H9 (cell line): Measurements from ENCODE around the gene DNAJC30. TPM values are rescaled to one million over a fixed set of nuclear protein-coding genes. Genes with fewer than 3 reads are reported as not detected.

Experiments
- DNase-seq: peaks from one replicate; pipeline ENCODE4 v3.0.0-alpha.2; 2017
- H2AFZ ChIP-seq: one replicate; pipeline ENCODE4 v1.6.1; 2013; ENCODE audit warnings: mild to moderate bottlenecking, low read length, control low read depth, moderate library complexity
- H2AK5ac ChIP-seq: 2 replicates; pipeline ENCODE4 v1.6.1; 2013; ENCODE audit warnings: low read length, control low read depth, mixed read lengths; ENCODE audit not compliant: insufficient read length
- H2BK120ac ChIP-seq: one replicate; pipeline ENCODE4 v1.6.1; 2013; ENCODE audit warnings: low read depth, mild to moderate bottlenecking, low read length, control low read depth, inconsistent platforms; ENCODE audit not compliant: poor library complexity, severe bottlenecking
- H2BK12ac ChIP-seq: 2 replicates; pipeline ENCODE4 v1.6.1; 2013; ENCODE audit warnings: low read length, control low read depth, mixed read lengths, low read depth; ENCODE audit not compliant: insufficient read length
- H2BK15ac ChIP-seq: 2 replicates; pipeline ENCODE4 v1.6.1; 2013; ENCODE audit warnings: low read depth, low read length, control low read depth
- H2BK20ac ChIP-seq: one replicate; pipeline ENCODE4 v1.6.1; 2013; ENCODE audit warnings: low read depth, mild to moderate bottlenecking, low read length, control low read depth, inconsistent platforms; ENCODE audit not compliant: poor library complexity, severe bottlenecking
- H2BK5ac ChIP-seq: 2 replicates; pipeline ENCODE4 v1.6.1; 2013; ENCODE audit warnings: low read length, control low read depth, mixed read lengths; ENCODE audit not compliant: insufficient read length
- H3K14ac ChIP-seq: 2 replicates; pipeline ENCODE4 v1.6.1; 2013; ENCODE audit warnings: low read length, control low read depth; ENCODE audit not compliant: insufficient read depth
- H3K18ac ChIP-seq: 2 replicates; pipeline ENCODE4 v1.6.1; 2013; ENCODE audit warnings: low read depth, mild to moderate bottlenecking, mixed read lengths, low read length, control low read depth; ENCODE audit not compliant: insufficient read length
- H3K23ac ChIP-seq: 2 replicates; pipeline ENCODE4 v1.6.1; 2013; ENCODE audit warnings: low read length, control low read depth, mixed read lengths, low read depth; ENCODE audit not compliant: insufficient read length
- H3K23me2 ChIP-seq: 2 replicates; pipeline ENCODE4 v1.6.1; 2013; ENCODE audit warnings: low read depth, mild to moderate bottlenecking, mixed read lengths, low read length, control low read depth; ENCODE audit not compliant: insufficient read length, poor library complexity, severe bottlenecking
- H3K27ac ChIP-seq: 2 replicates; pipeline ENCODE4 v1.5.1; 2013; ENCODE audit warnings: low read length, control low read depth, mixed read lengths, low read depth; ENCODE audit not compliant: insufficient read length
- H3K27me3 ChIP-seq: 2 replicates; pipeline ENCODE4 v1.6.1; 2013; ENCODE audit warnings: low read length, control low read depth, inconsistent platforms; ENCODE audit not compliant: insufficient read depth
- H3K4ac ChIP-seq: 2 replicates; pipeline ENCODE4 v1.6.1; 2013; ENCODE audit warnings: low read depth, mild to moderate bottlenecking, control low read depth, inconsistent platforms, low read length, moderate library complexity
- H3K4me1 ChIP-seq: 2 replicates; pipeline ENCODE4 v1.6.1; 2013; ENCODE audit warnings: low read length, control low read depth, inconsistent platforms; ENCODE audit not compliant: insufficient read depth
- H3K4me2 ChIP-seq: 2 replicates; pipeline ENCODE4 v1.6.1; 2013; ENCODE audit warnings: low read length, control low read depth, mixed read lengths; ENCODE audit not compliant: insufficient read length, insufficient read depth
- H3K56ac ChIP-seq: 2 replicates; pipeline ENCODE4 v1.6.1; 2013; ENCODE audit warnings: low read depth, mild to moderate bottlenecking, mixed read lengths, low read length, control low read depth; ENCODE audit not compliant: insufficient read length
- H3K79me1 ChIP-seq: 2 replicates; pipeline ENCODE4 v1.6.1; 2013; ENCODE audit warnings: low read depth, mild to moderate bottlenecking, moderate library complexity, low read length, control low read depth, inconsistent platforms; ENCODE audit not compliant: insufficient read depth, poor library complexity, severe bottlenecking
- H3K79me2 ChIP-seq: 2 replicates; pipeline ENCODE4 v1.6.1; 2013; ENCODE audit warnings: low read length, control low read depth, inconsistent platforms; ENCODE audit not compliant: insufficient read depth
- H3K9ac ChIP-seq: 2 replicates; pipeline ENCODE4 v1.6.1; 2013; ENCODE audit warnings: low read length, control low read depth, mixed read lengths; ENCODE audit not compliant: insufficient read length; ENCODE audit errors: extremely low read depth
- H3K9me3 ChIP-seq: one replicate; pipeline ENCODE4 v1.6.1; 2013; ENCODE audit warnings: low read depth, low read length, inconsistent platforms; ENCODE audit not compliant: control insufficient read depth
- H3T11ph ChIP-seq: one replicate; pipeline ENCODE4 v1.6.1; 2013; ENCODE audit warnings: mild to moderate bottlenecking, low read length, control low read depth, inconsistent platforms
- H4K20me1 ChIP-seq: one replicate; pipeline ENCODE4 v1.6.1; 2013; ENCODE audit not compliant: control insufficient read depth, insufficient read length, insufficient read depth
- H4K5ac ChIP-seq: 2 replicates; pipeline ENCODE4 v1.6.1; 2013; ENCODE audit warnings: low read depth, mild to moderate bottlenecking, mixed read lengths, low read length, control low read depth; ENCODE audit not compliant: insufficient read length
- H4K8ac ChIP-seq: replicated peaks from 2 replicates; pipeline ENCODE4 v1.6.1; 2013; ENCODE audit warnings: low read length, control low read depth, mixed read lengths, low read depth; ENCODE audit not compliant: insufficient read length
- H4K91ac ChIP-seq: 2 replicates; pipeline ENCODE4 v1.6.1; 2013; ENCODE audit warnings: low read depth, mild to moderate bottlenecking, moderate library complexity, mixed read lengths, low read length, control low read depth; ENCODE audit not compliant: insufficient read length
- H3K27ac Mint-ChIP-seq, 3 experiments: 2 replicates in 2 of 3; 3 replicates in 1 of 3; pipeline ENCODE4 v1.8.0; 2020 to 2021; ENCODE audit warnings: mixed read lengths in 3 of 3, mild to moderate bottlenecking in 1 of 3, moderate library complexity in 1 of 3
- H3K27me3 Mint-ChIP-seq: 2 replicates; pipeline ENCODE4 v1.8.0; 2021; ENCODE audit warnings: low read depth, mild to moderate bottlenecking, moderate library complexity, mixed read lengths
- H3K36me3 Mint-ChIP-seq, 3 experiments: 2 replicates in 2 of 3; 3 replicates in 1 of 3; pipeline ENCODE4 v1.8.0; 2020 to 2021; ENCODE audit warnings: low read depth in 3 of 3, mixed read lengths in 3 of 3; ENCODE audit not compliant: insufficient read depth in 1 of 3
- H3K4me1 Mint-ChIP-seq, 2 experiments: 2 replicates each; pipeline ENCODE4 v1.8.0; 2020; ENCODE audit warnings: mixed read lengths in 2 of 2
- H3K4me3 Mint-ChIP-seq, 2 experiments: 2 replicates in 1 of 2; 3 replicates in 1 of 2; pipeline ENCODE4 v1.8.0; 2020 to 2021; ENCODE audit warnings: mild to moderate bottlenecking in 2 of 2, mixed read lengths in 2 of 2, moderate library complexity in 1 of 2
- H3K9me3 Mint-ChIP-seq, 2 experiments: 2 replicates in 1 of 2; 3 replicates in 1 of 2; pipeline ENCODE4 v1.8.0; 2020; ENCODE audit warnings: mild to moderate bottlenecking in 2 of 2, mixed read lengths in 2 of 2, moderate library complexity in 1 of 2
- CTCF ChIP-seq: fragments of 200-600 bp; sonication (generic); conservative IDR thresholded peaks from 3 replicates; pipeline ENCODE4 v1.8.0; 2021; ENCODE audit warnings: antibody characterized with exemption, mild to moderate bottlenecking
- WGBS: extraction: QIAGEN DNeasy Blood & Tissue Kit; methylation state at CpG from one replicate; pipeline ENCODE4 v1.1.7; 2013; ENCODE audit warnings: missing lambda C conversion rate, low lambda C conversion rate, mixed read lengths; ENCODE audit not compliant: insufficient read length; ENCODE audit errors: extremely low coverage; 5-methylcytosine and 5-hydroxymethylcytosine counted together
- total RNA-seq: library from RNA; stranded (reverse); gene quantifications from 2 replicates; pipeline ENCODE4 v1.2.1, GENCODE V29; 2021

The DNAJC30 gene
- total RNA-seq, 1 experiment from 2014 or later, result 8.1 TPM

- H2BK12ac ChIP-seq, result no peak overlapping the region
- no peak overlapping the region for H3K18ac ChIP-seq
- H3K56ac ChIP-seq, result no peak overlapping the region
- whole genome bisulfite sequencing, result no CpG with 5 or more reads among the region's 5 CpGs
- no peak overlapping the region for H2BK120ac ChIP-seq
- H2AFZ ChIP-seq, result no peak overlapping the region
- no peaks in the 10 kb centered on the region for H4K20me1 ChIP-seq
- H3K14ac ChIP-seq, result no peak overlapping the region
- Mint-ChIP-seq H3K4me1 (peaks cover 9 to 30% of the 10 kb centered on the region in 2 experiments), H3K27ac (no peak overlapping the region), H3K36me3 (peaks cover 0 to 1% (median 0%) of the 10 kb centered on the region in 3 experiments; a peak in 2 of 7 replicates), H3K4me3 (no peak overlapping the region), H3K27me3 (peaks cover 58% of the 10 kb centered on the region), H3K9me3 (peaks cover 0 to 4% of the 10 kb centered on the region in 2 experiments; a peak in 1 of 5 replicates)
- H4K5ac ChIP-seq, result no peak overlapping the region
- H3K27ac ChIP-seq, result no peak overlapping the region
- no peak overlapping the region for H3K4me2 ChIP-seq
- H3K4me1 ChIP-seq, result 0 out of 2 replicates have a peak, but pooled peaks cover 3% of the 10 kb centered on the region
- H4K8ac ChIP-seq, result no peak overlapping the region
- no peak for TF ChIP-seq CTCF
- H2BK5ac ChIP-seq, result no peak overlapping the region
- peak overlapping the region; percentile 78 for H2BK20ac ChIP-seq
- no peak for DNase-seq
- no peak overlapping the region for H3T11ph ChIP-seq
- H3K9me3 ChIP-seq, result no peaks in the 10 kb centered on the region
- no peaks in the 10 kb centered on the region for H3K79me1 ChIP-seq
- no peak overlapping the region for H4K91ac ChIP-seq
- H3K27me3 ChIP-seq, result peaks cover 4% of the 10 kb centered on the region; the same call in 1 of the 2 replicates
- H3K79me2 ChIP-seq, result no peaks in the 10 kb centered on the region
- no peak overlapping the region for H2AK5ac ChIP-seq
- no peak overlapping the region for H3K9ac ChIP-seq
- no peak overlapping the region for H3K23ac ChIP-seq
- no peak overlapping the region for H3K4ac ChIP-seq
- no peak overlapping the region for H2BK15ac ChIP-seq
- peaks cover 6% of the 10 kb centered on the region for H3K23me2 ChIP-seq
Observed at GRCh38 chr7:73644688-73645286, 38.5 kb downstream of the DNAJC30 start.
